OCI-M1 (cell line): ENCODE measurements around the gene ABHD16B.
"Not testable (repeated sequence)": the region's sequence is repeated elsewhere in the genome, so short reads cannot be mapped to it uniquely, and the experiment has no call there.

Experiments
- DNase-seq: peaks from one replicate; lab custom pipeline; 2025; lab: John Stamatoyannopoulos, UW

Gene ABHD16B

GRCh38 chr20:63878899-63879663, 17.8 kb downstream of the ABHD16B start:
- no peak for DNase-seq

- DNase-seq: not testable (repeated sequence)
These were observed 19.6 kb downstream of the ABHD16B start for GRCh38 chr20:63880901-63881300.

GRCh38 chr20:63881451-63882226, 20.3 kb downstream of the ABHD16B start:
- DNase-seq: no peak

DNA sequence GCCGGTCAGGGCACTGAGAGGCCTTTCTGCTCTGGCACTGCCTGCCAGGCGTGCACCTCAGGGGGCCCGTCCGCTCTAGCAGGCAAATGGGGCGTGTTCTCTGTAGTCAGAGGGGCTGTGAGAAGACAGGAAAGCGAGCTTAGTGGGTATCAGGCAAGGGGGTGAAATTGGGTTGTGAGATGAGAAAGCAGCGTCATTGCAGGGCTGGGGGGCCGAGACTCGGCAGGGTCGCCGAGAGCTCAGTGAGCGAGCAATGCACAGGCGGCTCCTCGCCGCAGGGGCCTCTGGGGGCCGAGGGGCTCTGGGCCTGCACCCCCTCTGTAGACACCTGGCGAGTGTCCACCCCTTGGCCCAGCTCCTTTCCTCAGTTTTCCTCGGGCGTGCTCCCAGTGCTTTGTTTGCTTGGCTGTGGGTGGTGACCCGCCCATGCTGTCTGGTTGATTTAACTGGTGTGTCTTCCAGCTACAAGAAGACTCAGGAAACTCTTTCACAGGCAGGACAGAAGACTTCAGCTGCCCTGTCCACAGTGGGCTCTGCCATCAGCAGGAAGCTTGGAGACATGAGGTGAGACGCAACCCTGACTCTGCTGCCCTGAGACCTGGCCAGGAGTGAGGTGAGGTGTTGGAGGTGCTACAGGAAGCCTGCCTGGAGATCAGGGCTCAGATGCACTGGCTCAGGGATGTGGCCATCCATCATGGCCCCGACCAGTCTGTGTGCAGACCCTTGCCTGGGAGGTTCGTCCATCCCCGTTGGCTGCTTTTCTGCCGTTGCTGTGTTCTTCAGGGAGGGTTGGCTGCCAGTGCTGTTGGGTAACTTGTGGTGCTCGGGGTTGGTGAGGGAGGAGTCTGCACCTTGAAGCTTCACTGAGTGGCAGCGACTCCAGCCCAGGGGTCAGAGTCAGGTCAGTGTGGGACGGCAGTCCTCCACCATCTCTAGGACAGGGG, 21.2 kb downstream of the ABHD16B start:
- no peak for DNase-seq

GRCh38 chr20:63883201-63883593, 21.9 kb downstream of the ABHD16B start:
- DNase-seq: no peak

GRCh38 chr20:63884506-63885263, 23.4 kb downstream of the ABHD16B start:
- DNase-seq: no peak

- DNase-seq: no peak
These were observed 24.2 kb downstream of the ABHD16B start for GRCh38 chr20:63885264-63886053.

GRCh38 chr20:63886054-63886419, 24.7 kb downstream of the ABHD16B start:
- no peak for DNase-seq

GRCh38 chr20:63886921-63887320, 25.6 kb downstream of the ABHD16B start:
- DNase-seq: no peak

DNA sequence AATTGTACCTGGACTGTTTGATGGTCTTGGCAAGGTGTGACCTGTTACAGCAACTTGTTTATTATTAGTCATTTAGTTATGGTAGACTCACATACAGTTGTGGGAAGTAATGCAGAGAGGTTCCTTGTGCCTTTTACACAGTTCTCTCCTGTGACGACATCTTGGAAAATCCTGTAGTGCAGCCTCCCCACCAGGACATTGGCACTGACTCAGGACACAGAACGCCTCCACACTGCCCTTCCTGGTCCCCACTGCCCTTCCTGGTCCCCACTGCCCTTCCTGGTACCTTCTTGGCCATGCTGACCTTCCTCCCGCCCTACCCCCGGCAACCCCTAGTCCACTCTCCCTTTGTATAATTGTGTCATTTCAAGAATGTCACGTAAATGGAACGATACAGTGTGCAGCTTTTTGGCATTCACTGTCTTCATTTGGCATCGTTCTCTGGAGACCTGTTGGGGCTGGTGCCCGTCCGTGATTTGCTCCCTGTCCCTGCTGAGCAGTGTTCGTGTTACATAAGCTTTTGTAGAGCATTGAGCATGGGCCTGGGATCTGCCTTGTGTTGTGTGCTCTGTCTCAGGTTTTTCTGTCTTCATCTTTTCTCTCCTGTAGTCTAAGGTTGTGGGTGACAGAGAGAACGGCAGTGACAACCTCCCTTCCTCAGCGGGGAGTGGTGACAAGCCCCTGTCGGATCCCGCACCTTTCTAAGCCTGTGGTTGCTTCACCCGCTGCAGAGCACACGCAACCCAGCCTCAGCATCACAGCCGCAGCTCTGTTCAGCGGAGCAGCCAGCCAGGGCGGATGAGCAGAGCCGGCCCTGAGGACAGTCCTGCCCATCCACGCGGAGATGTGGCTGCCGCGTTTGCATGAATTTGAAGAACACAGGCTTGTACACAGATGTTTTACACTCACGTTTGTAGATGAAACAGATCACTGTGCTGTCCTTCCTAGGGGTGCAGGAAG, 28.2 kb downstream of the ABHD16B start:
- DNase-seq: no peak

GRCh38 chr20:63890201-63890576, 28.9 kb downstream of the ABHD16B start:
- DNase-seq: no peak

DNA sequence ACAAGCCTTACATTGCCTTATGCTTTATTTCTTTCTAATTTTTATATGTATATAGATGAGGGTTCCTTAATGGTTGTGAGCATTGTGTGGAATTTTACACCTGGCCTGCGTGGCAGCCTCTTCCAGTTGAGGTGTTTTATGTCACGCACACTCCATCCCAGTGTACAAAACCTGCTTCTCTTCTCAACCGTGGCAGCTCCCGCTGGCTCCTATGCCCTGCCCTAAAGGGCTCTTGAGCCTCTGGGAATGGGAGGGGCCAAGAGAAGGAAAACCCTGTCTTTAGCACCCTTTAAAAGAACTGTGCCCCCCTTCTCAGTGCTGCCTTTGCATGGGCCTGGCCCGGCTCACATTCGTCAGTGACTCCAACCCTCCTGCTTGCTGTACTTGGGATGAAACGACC, 29.3 kb downstream of the ABHD16B start:
- no peak for DNase-seq

GRCh38 chr20:63891061-63892002, 30.0 kb downstream of the ABHD16B start:
- DNase-seq: no peak

DNA sequence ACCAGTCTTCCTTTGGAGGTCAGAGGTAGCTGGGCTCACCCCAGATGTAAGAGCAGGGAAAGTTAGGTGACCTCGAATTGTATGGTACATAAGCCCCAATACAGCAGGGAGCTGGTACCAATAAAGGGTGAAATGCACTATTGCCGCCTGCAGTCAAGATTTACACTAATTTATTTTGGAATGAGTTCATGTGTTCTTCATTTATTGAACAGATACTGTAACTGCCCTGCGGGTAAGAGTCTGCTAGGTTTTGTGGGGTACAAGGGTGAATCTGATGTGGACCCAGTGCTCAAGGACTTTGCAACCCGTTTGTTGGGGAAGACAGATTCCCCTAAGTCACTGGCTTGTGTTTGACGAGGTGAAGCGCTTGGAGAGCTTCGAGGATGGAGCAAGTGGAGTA, 31.1 kb downstream of the ABHD16B start:
- DNase-seq: no peak

DNA sequence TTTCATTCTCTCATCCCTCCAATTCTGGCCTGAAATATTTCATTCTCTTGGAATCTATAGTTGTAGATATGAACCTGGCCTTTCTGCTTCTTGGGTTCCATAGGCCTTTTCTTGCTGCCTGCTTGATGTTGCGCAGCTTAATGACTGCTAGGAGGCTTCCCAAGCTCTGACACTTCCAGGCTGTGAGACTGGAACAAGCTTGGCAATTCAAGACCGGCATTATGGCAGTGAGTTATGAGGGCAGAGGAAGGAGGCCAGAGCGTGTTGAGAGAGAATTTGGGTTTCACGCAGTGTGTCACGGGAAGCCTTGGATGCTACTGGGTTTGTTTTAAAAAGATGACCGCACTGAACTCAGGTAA, 32.7 kb downstream of the ABHD16B start:
- DNase-seq: no peak

DNA sequence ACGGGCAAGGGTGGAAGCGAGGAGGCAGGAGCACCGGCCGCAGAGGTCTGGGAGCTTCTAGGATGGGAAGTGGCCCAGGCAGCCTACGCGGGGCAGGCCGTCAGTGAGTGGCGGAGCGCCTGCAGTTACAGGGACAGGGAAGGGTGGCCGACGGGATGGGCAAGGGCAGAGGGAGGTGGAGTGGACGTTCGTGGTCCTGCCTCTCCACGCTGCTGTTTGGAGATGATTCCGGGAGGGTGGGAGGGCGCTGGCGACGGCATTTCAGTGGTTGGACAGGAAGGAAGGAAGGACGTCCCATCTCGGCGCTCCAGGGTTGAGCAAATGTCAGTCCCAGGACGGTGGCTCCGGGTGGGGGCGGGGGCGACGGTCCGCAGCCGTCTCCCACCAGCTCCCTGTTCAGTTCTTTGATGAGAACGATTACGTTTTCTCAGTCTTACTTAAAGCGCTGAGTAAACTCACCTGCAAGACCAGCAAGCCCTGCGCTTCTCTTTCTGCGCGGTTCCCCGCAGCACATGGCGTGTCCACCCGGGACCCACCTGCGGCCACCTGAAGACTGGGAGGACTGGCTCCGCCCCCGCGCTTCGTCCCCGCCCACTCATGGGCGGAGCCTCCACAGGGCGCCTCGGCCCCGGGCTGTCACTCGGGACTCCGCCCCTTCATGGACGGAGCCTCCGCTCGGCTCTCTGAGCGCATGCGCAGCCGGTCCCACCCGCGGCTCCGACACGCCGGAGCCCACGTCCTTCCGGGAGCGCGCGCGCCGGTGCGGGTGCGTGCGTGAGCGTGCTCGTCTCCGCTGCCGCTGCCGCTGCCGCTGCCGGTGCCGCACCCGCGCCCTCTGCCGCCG, 33.3 kb downstream of the ABHD16B start, which contains the start of gene DNAJC5:
Gene DNAJC5 (plus strand): TSS at position 769 of the 844 bp plus-strand sequence. CDS start 33,220 bp downstream, outside the sequence.
- peak; percentile 96 for DNase-seq

DNA sequence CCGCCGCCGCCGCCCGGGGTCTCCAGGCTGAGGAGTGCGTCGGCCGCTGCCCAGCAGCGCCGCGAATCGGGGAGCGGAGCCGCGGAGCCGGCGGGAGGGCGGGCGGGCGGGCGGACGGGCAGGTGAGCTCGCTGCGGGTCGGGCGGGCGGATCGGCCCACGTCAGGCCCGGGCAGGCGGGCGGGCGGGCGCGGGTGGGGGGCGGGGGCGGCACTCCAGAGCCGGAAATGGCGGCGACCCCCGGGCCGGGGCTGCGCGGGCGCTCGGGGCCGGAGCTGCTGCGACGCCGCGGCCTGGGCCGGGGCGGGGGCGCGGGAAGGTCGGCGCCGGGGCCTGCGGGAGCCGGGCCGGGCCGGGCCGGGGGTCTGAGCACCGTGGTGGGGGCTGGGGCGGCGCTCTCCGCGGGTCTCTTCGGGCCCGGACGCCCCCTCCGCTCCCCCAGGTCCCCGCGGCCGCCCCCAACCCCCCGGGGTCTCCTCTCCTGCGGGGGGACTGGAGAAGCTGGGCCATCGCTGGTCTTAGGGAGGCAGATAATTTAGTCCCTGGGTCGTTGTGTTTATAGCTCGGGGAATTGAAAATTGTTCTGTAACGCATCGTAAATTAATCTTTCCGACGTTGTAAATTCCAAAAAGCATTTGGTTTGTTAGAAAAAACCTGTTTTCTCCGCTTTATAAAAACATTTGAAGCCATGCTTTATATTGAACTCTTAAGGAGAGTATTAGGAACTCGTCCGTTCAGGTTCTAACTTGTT, 34.1 kb downstream of the ABHD16B start:
- DNase-seq: no peak
